HG03469 (cell line): Measurements from ENCODE around the gene DDX31.

Source experiments
- ATAC-seq: cut with Tn5 transposase; IDR thresholded peaks from one replicate; pipeline ENCODE4 v1.9.1; 2021; ENCODE audit warnings: mild to moderate bottlenecking, moderate library complexity, moderate number of reproducible peaks; ENCODE audit not compliant: unreplicated experiment

DDX31 gene

GRCh38 chr9:132551556-132551955, 118.2 kb downstream of the DDX31 start:
- ATAC-seq, result no peak

GRCh38 chr9:132548751-132549640, 120.8 kb downstream of the DDX31 start:
- no peak for ATAC-seq

DNA sequence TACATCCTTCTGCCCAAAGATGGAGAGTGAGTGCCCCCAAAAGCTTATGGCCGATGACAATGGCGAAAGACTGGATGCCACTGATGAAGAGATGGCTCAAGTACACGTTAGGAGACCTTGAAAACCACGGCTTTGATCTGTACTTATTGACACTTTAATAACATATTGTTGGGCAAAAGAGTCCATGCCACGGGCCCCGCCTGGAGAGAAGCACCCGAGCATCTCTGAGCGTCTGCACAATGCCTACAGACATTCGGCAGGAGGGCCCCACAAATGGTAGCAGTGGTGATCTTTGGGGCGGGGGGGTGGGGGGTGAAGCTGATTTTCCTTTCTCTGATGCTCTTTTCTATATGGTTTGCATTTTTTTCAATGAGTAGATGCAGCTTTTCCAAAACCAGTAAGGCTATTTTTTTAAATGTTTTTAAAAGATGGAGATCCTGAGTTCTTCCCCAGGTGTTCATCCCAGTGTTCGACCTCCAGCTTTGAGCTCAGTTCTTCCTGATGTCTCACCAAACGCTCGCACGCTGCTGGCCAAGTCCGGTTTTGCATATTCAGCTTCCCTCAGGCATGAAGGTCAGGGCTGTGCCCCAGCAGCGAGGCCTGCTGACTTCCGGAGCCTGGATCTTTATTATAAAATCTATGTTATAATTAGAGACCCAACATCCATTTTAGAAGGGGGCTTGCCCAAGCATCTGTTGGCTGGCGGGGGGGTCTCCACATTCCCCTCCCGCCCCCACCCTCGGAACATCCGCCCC, 121.6 kb downstream of the DDX31 start:
- ATAC-seq, result no peak

DNA sequence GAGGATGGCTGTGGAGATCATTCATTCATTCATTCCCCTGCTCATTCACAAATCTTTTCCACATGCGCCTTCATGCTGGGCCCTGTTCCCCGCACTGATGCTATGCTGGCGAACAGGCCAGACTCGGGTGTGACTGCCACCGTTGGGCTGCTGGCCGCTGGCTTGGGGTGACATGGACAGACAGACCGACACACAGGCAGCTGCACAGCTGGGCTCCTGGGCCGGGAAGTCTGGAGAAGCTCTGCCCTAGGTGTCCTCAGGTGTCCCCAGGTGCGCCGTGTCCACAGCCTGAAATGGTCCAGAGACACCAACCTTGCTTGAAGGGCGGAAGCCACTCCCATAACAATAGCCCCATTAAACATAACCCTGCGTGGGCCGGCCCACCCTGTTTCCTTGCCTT, 122.3 kb downstream of the DDX31 start:
- no peak for ATAC-seq

- no peak for ATAC-seq
Measured at GRCh38 chr9:132547052-132547431, 122.7 kb downstream of the DDX31 start.

GRCh38 chr9:132546148-132547051, 123.4 kb downstream of the DDX31 start:
- ATAC-seq, result no peak

DNA sequence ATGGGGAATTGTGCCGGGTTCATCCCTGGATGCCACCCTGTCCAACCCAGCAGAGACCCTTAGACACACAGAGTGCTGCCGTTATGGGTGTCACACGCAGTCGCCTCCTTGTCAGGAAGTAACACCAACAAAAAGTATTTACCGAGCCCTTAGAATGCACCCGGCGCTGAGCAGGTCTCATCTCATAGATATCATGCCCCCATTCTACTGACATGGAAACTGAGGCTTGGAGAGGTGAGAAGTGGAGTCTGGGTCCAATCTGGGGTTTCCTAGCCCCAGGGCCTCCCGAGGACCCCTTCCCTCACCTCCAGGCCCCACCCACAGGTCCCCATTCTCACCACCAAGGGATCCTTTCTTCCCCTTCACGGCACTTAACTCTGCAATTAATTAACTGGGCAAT, 124.2 kb downstream of the DDX31 start:
- no peak for ATAC-seq

DNA sequence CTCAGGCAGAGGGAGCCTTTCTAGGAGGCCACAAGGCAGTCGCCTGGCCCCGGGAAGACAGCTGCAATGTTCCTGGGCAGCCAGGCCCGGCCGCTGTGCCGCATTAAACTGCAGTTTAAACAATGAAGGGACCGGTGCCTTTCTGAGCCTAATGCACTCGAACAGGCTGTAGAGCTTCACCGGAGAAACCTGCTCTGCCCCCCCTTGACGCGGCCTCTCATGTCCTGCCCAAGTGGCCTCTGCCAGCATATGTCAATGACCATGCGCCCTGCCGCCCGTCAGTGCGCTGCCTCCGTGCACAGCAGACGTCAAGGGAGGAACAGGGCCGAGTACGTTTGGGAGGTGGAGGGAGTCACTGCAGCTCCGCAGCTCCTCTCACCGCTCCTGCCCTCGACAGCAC, 125.8 kb downstream of the DDX31 start:
- ATAC-seq, result no peak

DNA sequence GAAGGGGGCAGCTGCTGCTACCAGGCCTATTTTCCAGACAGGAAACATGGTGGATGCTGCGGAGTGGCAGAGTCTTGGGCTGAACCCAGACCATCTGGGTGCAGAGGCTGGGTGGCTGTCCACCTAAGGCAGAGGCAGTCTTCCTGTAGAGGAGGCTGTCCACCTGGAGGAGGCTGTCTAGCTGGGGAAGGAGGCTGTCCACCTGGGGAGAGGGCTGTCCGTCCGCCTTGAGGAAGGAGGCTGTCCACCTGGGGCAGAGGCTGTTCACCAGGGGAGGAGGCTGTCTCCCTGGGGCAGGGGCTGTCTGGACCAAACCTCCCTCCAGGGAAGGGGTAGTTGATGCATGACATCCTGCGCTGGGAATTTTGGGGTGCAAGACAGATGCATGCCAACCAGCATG, 126.5 kb downstream of the DDX31 start:
- no peak for ATAC-seq
